ENCODE measurements around the gene SACM1L.

The SACM1L gene

GRCh38 chr3:45688882-45689786 is at the start of gene SACM1L:
SACM1L (plus strand) TSS chr3:45689396; CDS start chr3:45689466, 70 bp downstream.
- peak; percentile 94 for DNase-seq (ENCODE audit: low read depth)

GRCh38 chr3:45640091-45640507 is 49.1 kb upstream of the SACM1L start:
- no peak for DNase-seq (ENCODE audit: low read depth)

DNA sequence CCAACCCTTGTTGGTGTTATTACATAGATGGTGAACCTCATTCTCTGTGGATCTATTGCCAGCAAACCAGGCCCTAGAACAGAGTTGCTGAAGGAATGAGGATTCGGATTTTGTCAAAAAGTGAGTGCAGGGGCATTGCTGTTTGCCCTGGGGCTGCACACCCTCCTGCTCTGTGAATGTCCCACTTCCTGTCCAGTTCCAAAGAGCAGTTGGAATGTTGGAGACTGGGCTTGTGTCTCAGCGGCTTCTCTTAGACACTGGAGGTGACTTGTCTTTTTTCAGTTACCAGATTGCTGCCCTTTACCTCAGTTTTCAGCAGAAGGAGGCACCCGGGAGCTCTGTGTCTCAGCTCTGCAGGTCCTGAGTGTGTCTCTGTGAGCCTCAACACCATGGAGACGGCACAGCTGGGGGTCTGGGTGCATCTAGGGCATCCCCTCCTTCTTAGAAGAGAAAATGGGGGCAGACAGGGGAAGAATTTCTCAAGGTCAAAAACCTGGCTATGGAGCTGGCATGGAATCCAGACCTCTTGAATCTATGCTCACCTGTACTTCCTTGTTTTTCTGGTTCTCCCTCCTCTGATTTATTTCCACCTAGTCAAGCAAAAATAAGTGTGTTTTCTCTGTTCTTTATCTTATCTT is 48.4 kb upstream of the SACM1L start:
- no peak for DNase-seq (ENCODE audit: low read depth)

DNA sequence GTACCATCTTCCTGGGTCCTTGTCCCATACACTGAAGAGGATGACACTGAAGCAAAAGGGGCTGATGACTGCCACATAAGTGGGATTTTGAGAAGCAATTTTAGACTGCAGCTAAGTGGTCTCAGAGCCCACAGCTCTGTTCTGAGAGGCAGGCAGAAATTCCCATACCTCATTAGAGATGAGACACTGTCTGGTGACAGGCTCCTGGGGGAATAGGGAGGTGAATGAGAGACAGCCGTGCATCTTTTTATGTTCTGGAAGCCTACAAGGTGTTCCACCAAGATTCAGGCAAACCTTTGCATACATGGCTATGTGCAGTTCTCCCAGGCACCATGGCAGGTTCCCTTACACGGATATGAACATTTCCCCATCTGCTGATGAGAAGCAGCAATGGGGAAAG is 47.4 kb upstream of the SACM1L start:
- DNase-seq (ENCODE audit: low read depth) = no peak

- DNase-seq (ENCODE audit: low read depth) = no peak
These were observed 46.5 kb upstream of the SACM1L start for GRCh38 chr3:45642731-45643152.

GRCh38 chr3:45644063-45644790 is 45.0 kb upstream of the SACM1L start:
- no peak for DNase-seq (ENCODE audit: low read depth)

DNA sequence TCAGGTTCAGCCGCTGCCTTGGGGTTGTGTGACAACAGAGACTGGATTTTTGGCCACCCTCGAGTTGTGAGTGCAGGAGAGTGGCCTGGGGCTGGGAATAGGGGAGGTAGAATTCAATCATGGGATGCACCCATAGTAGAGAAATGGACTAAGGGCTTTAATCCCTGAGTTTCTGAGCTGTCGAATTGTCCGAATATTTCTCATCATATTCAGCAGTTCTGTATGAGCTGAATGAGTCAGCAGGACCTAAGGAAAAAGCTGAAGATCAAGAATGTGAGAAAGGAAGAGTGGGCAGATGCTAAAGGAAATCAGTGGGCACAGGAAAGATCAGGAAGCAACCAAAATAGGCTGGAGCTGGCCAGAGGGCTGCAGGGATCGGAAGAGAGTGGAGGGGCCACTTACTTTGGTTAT is 44.4 kb upstream of the SACM1L start:
- DNase-seq (ENCODE audit: low read depth) = no peak

- DNase-seq (ENCODE audit: low read depth) = no peak
These were observed 43.1 kb upstream of the SACM1L start for GRCh38 chr3:45646051-45646585.

- DNase-seq (ENCODE audit: low read depth) = no peak
These were observed 42.0 kb upstream of the SACM1L start for GRCh38 chr3:45647148-45647619.

DNA sequence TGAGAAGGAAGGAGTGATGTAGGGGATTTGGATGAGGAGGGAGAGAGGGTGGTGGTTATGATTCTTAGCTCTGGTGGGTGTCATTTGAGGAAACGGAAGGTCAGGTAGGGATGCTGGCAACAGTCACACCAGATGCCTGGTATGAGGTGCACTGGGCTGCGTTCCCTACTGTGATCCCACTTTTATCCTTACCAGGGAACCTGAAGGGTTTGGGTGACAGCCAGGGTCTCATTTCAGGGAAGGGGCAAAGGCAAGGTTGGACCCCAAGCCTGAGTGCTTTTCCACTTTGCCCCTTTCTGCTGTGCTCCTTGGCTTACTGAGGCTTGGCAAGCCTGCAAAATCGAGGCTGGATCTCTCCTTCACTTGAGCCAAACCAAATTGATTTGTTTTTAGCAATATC is 36.0 kb upstream of the SACM1L start:
- DNase-seq (ENCODE audit: low read depth) = no peak

- no peak for DNase-seq (ENCODE audit: low read depth)
These were observed 34.7 kb upstream of the SACM1L start for GRCh38 chr3:45654397-45654944.

- no peak for DNase-seq (ENCODE audit: low read depth)
These were observed 33.3 kb upstream of the SACM1L start for GRCh38 chr3:45655906-45656305.

GRCh38 chr3:45656575-45657363 is 32.4 kb upstream of the SACM1L start:
- DNase-seq (ENCODE audit: low read depth) = peak; percentile 73

GRCh38 chr3:45657853-45658252 is 31.3 kb upstream of the SACM1L start:
- DNase-seq (ENCODE audit: low read depth) = no peak

DNA sequence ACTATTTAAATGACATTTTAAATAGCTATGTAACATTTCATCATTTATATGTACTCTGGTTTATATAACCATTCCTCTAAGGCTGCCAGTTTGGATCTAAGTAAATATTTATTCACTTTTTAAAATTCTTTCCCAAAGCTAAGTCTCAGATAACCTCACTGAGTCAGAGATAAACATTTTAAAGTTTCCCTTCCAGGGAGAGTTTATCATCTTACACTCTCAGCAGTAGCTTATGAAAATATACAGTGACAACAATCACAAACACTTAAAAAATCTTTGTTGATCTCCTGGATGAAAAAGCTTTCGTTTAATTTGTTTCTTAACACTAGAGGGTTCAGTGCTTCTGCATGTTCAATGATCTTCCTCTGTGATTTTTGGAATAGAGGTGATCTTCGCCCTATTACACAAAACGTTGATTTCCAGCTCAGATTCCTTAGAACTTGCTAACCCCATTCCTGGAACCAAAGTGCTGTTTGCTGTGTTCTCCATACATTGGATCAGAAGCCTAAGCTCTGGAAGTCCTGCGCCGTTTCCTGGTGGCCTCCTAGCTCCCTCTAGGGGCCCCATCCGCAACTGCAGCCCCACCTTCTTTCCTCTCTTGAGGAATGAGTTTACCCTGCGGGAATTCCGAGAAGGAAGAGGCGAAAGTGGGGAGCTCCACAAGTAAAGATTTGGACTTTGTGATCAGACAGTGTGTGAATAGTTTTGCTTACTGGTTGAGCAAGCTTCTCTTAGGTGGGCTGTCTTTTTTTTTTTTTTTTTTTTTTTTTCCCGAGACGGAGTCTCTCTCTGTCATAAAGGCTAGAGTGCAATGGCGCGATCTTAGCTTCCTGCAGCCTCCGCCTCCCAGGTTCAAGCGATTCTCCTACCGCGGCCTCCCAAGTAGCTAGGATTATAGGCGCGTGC is 29.3 kb upstream of the SACM1L start:
- no peak for DNase-seq (ENCODE audit: low read depth)

DNA sequence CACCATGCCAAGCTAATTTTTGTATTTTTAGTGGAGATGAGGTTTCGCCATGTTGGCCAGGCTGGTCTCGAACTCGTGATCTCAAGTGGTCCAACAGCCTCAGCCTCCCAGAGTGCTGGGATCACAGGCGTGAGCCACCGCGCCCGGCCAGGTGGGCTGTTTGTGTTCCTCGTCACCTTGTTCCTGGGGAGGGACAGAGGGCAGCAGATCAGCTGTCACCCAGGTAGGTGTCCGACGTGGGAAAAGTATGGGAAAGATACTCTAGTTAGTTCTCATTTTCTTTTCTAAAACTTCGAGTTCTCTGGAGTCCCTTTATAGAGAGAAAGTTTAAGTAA is 28.7 kb upstream of the SACM1L start:
- no peak for DNase-seq (ENCODE audit: low read depth)

DNA sequence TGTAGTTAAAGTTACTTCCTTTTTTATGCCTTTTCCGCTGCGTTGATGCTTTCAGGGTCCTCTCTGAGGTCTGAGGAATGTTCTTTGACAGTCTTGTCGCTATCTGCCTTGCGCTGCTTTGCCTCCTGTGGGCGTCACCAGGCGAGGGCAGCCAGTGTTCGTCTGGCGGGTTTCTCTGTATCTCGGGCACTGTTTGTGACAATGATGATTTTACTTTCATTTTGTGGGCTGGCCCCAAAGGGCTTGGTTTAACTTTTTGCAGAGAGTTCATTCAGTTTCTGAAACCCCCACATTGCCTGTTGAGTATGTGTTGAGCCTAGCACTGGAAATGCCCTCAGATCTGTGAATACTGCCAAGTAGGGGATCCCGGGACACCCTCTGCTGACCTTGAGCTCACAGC is 24.6 kb upstream of the SACM1L start:
- DNase-seq (ENCODE audit: low read depth) = peak; percentile 55

GRCh38 chr3:45665101-45665572 is 24.1 kb upstream of the SACM1L start:
- no peak for DNase-seq (ENCODE audit: low read depth)

DNA sequence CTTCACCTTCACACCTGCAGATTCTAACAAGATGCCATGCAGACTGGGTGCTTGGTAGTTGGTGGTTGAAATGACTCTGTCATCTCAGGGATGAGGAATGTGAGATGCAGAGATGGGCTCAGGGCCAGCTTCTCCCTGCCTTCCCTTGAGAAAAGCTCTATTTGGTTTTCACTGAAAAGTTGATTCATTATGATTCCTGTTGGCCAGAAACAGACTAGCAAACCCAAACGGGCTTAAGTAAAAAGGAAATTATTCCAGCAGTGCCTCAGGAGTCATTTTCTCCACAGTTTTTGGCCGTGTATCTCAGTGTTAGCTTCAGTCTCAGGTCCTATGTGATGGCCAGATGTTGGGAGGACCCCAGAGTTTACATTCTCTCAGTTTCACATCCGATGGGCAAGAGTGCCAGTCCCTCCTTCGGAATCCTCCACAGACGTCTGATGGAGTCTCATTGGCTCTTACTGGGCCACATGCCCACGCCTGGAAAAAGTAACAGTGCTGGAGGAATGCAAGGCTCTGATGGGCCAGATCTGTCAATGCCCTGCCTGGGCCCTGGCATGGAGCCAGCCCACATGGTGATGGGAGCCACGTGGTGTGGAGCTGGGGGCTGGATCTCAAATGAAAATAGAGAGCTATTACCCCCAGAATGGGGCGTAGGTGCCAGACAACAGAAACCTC is 22.3 kb upstream of the SACM1L start:
- DNase-seq (ENCODE audit: low read depth) = no peak

- no peak for DNase-seq (ENCODE audit: low read depth)
These were observed 21.6 kb upstream of the SACM1L start for GRCh38 chr3:45667569-45667934.

Data from stimulated activated CD8-positive, alpha-beta memory T cell treated with anti-CD3 and anti-CD28 coated beads, Interleukin-4, amount 100 ng/mL, for 24 hours (primary cell).